Astrocyte (in vitro differentiated cells and primary cell): Measurements from ENCODE around the gene DCAF4.

Experiments
- EZH2 ChIP-seq: IDR thresholded peaks from 2 replicates; pipeline ENCODE4 v1.6.1; 2012; ENCODE audit warnings: mild to moderate bottlenecking, low read length, inconsistent platforms; ENCODE audit not compliant: insufficient read depth
- TF ChIP-seq, protein P1 (sequence below): IDR thresholded peaks from 2 replicates; pipeline ENCODE4 v1.5.1; 2011; ENCODE audit warnings: low read depth, mild to moderate bottlenecking, inconsistent platforms, low read length, moderate library complexity; ENCODE audit not compliant: insufficient read depth

DNA sequence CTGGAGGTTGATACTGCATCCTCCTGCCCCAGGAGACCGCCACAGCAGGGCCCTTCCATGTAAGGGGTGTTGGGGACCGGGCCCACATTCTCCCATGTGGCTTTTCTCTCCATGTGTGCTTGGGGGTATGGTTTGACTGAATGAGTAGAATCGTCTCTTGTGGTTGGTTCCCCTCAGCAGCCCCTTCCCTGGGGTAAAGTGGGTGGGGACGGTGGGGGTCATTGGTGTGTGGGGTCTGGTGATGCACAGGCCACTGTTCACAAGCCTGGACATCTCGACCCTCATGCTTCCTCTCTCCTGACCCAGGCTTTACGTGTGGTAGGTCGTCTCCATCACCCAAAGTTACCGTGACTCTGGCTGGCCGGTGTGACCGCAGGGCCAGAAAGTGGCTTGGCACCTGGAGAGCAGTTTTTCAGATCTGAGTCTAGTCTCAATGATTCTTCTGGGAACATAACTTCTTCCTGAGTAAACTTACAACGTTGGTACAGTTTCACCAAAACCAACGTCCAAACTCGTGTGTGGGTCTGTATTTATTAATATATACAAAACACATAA, 17.7 kb downstream of the DCAF4 start:
- TF ChIP-seq, protein P1, sequence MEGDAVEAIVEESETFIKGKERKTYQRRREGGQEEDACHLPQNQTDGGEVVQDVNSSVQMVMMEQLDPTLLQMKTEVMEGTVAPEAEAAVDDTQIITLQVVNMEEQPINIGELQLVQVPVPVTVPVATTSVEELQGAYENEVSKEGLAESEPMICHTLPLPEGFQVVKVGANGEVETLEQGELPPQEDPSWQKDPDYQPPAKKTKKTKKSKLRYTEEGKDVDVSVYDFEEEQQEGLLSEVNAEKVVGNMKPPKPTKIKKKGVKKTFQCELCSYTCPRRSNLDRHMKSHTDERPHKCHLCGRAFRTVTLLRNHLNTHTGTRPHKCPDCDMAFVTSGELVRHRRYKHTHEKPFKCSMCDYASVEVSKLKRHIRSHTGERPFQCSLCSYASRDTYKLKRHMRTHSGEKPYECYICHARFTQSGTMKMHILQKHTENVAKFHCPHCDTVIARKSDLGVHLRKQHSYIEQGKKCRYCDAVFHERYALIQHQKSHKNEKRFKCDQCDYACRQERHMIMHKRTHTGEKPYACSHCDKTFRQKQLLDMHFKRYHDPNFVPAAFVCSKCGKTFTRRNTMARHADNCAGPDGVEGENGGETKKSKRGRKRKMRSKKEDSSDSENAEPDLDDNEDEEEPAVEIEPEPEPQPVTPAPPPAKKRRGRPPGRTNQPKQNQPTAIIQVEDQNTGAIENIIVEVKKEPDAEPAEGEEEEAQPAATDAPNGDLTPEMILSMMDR, result no peak
- no peak for TF ChIP-seq EZH2
